Measurements from ENCODE around the gene PACC1. TPM values are rescaled to one million over a fixed set of nuclear protein-coding genes. Genes with fewer than 3 reads are reported as not detected.
"Not testable (repeated sequence)": the region's sequence is repeated elsewhere in the genome, so short reads cannot be mapped to it uniquely, and the experiment has no call there.

Gene PACC1
- total RNA-seq, 1 donor from 2014 or later = 36.3 TPM

GRCh38 chr1:212344905-212345304 lies 69.8 kb downstream of the PACC1 start:
- DNase-seq (ENCODE audit: extremely low read depth, low read depth, low spot score) = no peak

GRCh38 chr1:212341090-212341489 lies 73.6 kb downstream of the PACC1 start:
- no peak for DNase-seq (ENCODE audit: extremely low read depth, low read depth, low spot score)

GRCh38 chr1:212329105-212329504 lies 85.6 kb downstream of the PACC1 start:
- no peak for DNase-seq (ENCODE audit: extremely low read depth, low read depth, low spot score)

DNA sequence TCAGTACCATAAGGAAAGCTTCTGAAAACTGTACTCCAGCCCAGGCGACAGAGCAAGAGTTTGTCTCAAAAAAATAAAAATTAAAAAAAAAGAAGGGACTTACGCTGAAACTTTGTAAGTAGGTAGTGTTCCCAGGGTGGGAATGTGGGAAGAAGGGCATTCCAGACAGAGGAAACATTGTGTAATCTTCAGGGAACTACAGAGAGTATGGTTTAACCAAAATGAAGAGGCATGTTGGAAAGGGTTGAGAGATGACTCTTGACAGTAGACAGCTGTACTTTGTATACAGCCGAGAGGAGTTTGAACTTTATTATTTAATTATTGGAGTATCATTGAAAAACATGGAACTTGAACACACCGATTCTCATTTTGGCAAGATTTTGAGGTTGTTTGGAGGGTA lies 86.4 kb downstream of the PACC1 start:
- DNase-seq (ENCODE audit: extremely low read depth, low read depth, low spot score) = no peak

- DNase-seq (ENCODE audit: extremely low read depth, low read depth, low spot score) = no peak
These were observed 88.1 kb downstream of the PACC1 start for GRCh38 chr1:212326541-212326940.

GRCh38 chr1:212323066-212323465 lies 91.6 kb downstream of the PACC1 start:
- no peak for DNase-seq (ENCODE audit: extremely low read depth, low read depth, low spot score)

DNA sequence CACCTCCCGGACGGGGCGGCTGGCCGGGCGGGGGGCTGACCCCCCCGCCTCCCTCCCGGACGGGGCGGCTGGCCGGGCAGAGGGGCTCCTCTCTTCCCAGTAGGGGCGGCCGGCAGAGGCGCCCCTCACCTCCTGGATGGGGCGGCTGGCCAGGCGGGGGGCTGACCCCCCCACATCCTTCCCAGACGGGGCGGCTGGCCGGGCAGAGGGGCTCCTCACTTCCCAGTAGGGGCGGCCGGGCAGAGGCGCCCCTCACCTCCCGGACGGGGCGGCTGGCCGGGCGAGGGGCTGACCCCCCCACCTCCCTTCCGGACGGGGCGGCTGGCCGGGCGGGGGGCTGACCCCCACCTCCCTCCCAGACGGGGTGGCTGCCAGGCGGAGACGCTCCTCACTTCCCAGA lies 93.7 kb downstream of the PACC1 start:
- DNase-seq (ENCODE audit: extremely low read depth, low read depth, low spot score) = not testable (repeated sequence)

DNA sequence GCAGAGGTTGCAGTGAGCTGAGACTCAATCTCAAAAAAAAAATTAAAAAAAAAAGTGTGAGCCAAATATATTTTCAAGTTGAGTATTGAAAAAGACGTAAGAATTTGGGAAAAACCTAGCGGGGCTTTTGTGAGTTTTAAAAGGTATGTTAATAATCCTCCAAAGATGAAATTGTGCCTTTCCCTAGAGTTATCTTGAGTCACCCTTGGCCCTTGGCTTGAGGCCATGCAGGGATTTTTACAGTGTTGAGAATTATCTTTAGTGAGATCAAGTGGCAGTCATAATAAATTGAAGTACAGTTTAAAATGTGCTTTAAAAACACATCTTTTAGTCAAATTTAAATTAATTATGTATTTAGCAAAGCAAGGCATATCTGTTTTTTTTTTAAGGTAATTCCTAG lies 96.8 kb downstream of the PACC1 start:
- DNase-seq (ENCODE audit: extremely low read depth, low read depth, low spot score) = no peak

DNA sequence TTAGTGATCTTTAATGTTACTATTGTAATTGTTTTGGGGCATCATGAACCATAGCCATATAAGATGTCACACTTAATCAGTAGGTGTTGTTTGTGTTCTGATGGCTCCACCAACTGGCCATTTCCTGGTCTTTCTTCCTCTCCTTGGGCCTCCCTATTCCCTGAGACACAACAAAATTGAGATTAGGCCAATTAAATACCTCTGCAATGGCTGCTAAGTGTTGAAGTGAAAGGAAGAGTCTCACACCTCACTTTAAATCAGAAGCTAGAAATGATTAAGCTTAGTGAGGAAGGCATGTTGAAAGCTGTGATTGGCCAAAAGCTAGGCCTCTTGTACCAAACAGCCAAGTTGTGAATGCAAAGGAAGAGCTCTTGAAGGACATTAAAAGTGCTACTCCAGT lies 98.8 kb downstream of the PACC1 start:
- DNase-seq (ENCODE audit: extremely low read depth, low read depth, low spot score) = no peak

- DNase-seq (ENCODE audit: extremely low read depth, low read depth, low spot score) = no peak
These were observed 99.5 kb downstream of the PACC1 start for GRCh38 chr1:212315184-212315583.

Other genes starting within 250 kb of the PACC1 start
- 45.5 and 49.5 TPM in 2 replicates for gene PPP2R5A, start 129.5 kb downstream of the PACC1 start, total RNA-seq
- gene NENF, start 18.0 kb upstream of the PACC1 start, total RNA-seq = 46.0 and 75.4 TPM in 2 replicates
- 7.0 and 21.1 TPM in 2 replicates for gene ATF3, start 193.9 kb upstream of the PACC1 start, total RNA-seq